HG02588 (cell line): ENCODE data around the gene CRHR2.
"Not testable (repeated sequence)": the region's sequence is repeated elsewhere in the genome, so short reads cannot be mapped to it uniquely, and the experiment has no call there.

ENCODE experiments used
- ATAC-seq: cut with Tn5 transposase; IDR thresholded peaks from one replicate; pipeline ENCODE4 v1.9.1; 2021; ENCODE audit warnings: mild to moderate bottlenecking, moderate library complexity; ENCODE audit not compliant: unreplicated experiment

The CRHR2 gene

DNA sequence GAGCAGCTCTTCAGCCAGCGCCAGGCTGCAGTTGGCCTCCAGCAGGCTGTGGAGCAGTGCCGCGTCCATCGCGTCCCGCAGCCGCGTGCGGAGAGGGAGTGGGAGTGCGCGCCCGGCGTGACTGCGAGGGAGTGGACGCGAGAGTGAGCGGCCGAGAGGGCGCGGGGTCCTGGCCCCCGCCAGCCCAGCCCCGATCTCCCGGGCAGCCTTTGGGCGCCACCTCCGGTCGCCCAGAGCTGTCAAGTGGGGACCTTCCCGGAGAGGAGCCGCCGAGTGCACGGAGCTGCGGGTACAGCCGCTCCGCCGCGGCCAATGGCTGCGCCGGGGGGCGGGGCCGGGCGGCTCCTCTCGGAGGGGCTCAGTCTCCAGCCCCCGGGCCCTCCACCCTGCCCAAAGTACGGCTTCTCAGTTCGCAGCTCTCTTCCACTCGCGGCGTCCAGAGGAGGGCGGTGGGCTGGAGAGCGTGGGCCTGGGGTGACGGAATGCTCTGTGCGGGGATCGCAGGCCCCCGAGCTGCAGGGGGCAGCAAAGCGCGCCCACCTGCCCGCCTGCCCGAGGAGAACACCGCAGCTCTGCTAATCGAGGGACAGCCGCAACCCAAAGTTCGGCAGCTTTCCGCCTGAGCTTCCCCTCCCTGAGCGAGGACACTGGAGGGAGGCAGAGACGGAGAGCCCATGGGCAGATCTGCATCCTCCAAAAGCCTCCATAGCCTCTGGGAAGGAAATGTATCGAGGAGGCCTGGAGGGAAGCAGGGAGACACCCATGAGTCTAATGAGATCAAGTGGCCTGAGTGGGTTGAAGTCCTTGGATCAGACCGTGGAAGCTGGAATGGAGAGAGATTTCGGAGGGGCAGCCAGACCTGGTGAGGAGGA is at the start of gene CRHR2:
TSS of gene CRHR2 (minus strand) at position 245 of the 872 bp plus-strand sequence. CDS start at position 69, 176 bp downstream.
- no peak for ATAC-seq

GRCh38 chr7:30731581-30731980 is 49.3 kb upstream of the CRHR2 start:
- no peak for ATAC-seq

DNA sequence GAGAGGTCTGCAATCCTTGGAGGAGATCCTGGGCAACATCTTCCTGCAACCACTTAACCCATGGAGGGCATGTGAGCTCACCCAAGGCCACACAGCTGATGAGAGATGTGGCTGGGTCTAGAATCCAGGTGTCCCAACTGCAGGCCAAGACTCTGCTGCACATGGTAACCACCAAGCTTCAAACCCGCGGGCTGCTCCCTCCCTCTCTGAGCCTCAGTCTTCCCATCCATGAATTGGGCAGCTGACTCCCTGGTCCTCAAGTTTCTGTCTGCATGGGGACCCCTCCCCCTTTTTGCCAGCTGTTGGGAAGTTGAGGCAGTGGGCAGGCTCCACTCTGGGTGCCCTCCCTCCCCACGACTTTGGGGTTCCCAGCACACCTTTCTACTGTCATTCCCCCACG is 48.7 kb upstream of the CRHR2 start:
- ATAC-seq = no peak

DNA sequence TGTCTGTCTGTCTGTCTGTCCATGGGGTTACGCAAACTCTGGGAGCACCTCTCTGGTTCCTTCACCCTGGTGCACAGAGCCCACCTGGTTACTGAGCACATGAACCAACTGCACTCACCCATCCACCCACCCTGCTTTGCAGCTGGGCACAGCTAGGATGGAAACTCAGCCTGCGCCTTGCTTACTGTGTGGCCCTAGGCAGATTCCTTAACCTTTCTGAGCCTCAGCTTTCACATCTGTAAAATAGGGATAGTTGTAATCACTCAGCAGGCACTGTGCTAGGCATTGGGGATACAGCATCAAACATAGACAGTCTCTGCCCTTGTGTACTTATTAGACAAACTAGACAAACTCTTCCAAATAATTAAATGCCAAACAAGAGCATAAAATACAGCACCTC is 47.8 kb upstream of the CRHR2 start:
- ATAC-seq = no peak

GRCh38 chr7:30729642-30730041 is 47.4 kb upstream of the CRHR2 start:
- no peak for ATAC-seq

DNA sequence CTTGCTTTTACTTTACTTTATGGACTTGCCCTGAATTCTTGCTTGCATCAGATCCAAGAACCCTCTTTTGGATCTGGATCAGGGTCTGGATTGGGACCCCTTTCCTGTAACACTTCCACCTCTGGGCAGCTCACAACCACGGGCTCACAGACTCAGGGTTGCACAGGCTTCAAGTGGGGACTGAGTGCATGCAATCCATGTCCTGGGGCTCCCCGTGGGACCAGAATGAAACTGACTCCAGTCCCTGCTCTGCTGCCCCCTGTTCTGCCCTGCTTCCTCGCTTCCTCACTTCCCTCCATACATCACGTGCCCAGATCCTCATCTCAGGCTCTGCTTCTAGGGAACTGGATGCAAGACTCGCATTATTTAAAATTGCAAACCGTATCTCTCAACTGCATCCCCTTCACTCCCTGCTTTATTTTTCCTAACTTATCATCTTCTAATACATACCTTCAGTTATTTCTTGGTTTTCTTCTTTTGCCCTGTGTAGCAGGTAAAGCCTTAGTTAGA is 46.4 kb upstream of the CRHR2 start:
- no peak for ATAC-seq

GRCh38 chr7:30727061-30727945 is 45.0 kb upstream of the CRHR2 start:
- no peak for ATAC-seq

DNA sequence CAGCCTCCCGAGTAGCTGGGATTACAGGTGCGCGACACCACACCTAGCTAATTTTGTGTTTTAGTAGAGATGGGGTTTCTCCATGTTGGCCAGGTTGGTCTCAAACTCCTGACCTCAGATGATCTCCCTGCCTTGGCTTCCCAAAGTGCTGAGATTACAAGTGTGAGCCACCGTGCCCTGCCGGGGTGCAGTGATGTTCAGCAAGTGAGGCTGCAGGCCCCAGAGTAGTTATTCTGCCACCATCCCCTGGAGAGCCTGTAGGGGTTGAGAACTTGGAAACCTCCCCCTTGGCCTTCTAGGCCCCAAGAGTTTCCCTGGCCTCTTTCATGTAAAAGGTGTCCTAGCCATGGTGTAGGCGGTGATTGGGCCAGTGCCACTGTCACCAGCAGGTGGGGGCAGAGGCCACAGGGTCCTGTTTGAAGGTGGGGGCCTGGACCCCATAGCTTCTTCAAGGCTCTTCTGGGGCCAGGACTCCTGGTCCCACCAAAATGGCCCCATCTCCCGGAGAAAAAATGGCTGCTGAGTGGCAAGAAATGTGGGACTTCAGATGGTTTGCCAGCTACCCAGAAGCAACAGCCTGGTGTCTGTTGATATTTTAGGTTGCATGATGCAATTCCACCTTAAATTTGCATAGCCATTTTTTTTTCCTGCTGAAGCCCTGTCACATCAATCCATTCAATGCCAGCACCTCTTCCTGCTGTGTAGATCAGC is 44.2 kb upstream of the CRHR2 start:
- ATAC-seq = no peak

DNA sequence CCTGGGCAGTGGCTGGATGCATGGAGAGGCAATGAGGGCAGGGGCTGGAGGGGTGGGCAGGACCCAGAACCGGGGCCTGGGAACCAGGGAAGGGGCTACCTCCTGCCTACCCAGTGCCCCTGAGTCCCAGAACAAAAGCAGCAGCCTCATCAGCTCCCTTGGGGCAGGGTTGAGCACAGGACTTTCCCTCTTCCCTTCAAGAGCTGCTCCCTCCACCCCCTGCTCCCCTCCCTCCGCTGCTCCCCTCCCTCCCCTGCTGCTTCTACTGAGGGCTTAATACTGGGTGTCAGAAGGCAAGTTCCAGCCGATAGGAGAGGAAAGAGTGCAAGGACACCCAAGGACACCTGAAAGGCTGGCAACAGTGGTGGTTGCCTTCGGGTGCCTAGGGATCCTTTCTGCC is 41.5 kb upstream of the CRHR2 start:
- ATAC-seq = no peak

DNA sequence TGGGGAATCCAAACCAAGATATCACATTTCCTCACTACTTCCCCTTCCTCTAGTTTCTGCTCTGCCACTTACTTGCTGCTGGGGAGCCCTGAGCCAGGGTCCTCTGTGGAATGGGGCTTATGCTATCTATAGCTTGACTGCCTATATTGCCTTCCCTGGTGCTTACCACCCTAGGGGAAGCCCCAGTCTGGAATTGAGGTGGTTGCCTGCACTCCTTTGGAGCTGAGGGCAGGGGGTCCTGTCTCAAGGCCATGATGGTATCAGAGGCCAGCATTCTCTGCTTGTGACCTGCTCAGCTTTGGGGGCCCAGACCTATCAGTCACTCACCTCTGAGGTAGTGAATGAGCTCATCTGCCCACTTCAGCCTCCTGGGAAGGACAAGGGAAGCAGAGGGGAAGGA is 40.4 kb upstream of the CRHR2 start:
- no peak for ATAC-seq

GRCh38 chr7:30722187-30722586 is 39.9 kb upstream of the CRHR2 start:
- ATAC-seq = no peak

DNA sequence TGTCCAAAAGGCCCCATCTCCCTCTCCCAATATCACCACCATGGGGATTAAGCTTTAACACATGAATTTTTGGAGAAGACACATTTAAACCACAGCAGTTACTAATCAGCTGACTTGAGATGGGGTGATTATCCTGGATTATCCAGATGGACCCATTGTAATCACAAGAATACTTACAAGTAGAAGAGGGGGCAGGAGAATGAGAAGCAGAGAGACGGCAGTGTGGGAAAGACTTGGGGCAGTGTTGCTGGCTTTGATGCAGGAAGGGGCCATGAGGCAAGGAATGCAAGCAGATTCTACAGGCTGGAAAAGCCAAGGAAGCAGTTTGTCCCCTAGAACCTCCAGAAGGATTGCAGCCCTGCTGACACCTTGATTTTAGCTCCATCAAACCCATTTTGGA is 39.0 kb upstream of the CRHR2 start:
- no peak for ATAC-seq

DNA sequence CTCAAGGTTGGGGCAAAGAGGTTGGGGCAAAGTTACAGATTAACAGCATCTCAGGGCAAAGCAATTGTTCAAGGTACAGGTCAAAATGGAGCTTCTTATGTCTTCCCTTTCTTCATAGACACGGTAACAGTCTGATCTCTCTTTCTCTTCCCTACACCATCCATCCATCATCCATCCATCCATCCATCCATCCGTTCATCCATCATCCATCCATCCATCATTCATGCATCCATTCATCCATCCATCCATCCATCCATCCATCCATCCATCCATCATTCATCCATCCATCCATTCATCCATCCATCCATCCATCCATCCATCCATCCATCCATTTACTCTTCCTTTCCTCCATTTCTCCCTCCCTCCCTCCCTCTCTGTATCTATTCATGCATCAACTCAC is 37.2 kb upstream of the CRHR2 start:
- ATAC-seq = not testable (repeated sequence)

DNA sequence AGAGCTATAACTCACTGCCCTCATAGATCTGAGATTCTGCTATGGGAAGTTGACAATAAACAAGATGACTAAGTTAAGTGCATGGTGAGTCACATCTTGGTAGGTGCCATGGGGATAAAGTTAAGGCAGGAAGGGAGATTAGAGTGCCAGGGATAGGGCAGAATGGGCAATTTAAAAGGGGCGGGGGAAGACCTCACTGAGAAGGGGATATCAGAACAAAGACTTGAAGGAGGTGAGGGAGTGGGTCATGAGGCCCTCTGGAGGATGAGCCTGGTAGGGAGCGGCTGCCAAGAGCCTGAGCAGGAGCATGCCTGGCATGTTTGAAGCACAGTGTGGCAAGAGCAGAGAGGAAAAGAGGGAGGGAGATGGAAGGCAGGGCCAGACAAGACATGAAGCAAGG is 34.9 kb upstream of the CRHR2 start:
- no peak for ATAC-seq

GRCh38 chr7:30714129-30714528 is 31.9 kb upstream of the CRHR2 start:
- ATAC-seq = no peak

DNA sequence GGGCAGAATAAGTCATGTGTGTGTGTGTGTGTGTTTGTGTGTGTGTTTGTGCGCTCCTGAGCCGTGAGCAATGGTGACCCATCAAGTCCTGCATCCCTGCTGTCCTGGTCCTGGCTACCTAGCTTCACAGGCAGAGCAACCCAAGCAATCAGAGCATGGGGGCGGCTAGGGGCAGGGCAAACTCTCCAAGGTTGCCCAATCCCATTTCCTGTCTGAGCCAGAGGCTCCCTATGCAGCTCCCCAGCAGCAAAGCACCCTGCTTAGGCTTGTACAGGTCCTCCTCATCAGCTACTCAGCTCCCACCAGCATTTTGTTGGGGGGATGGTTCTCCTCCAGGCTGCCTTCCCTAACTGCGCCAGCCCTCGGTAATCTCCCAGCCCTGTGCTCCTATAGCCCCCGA is 31.1 kb upstream of the CRHR2 start:
- no peak for ATAC-seq

DNA sequence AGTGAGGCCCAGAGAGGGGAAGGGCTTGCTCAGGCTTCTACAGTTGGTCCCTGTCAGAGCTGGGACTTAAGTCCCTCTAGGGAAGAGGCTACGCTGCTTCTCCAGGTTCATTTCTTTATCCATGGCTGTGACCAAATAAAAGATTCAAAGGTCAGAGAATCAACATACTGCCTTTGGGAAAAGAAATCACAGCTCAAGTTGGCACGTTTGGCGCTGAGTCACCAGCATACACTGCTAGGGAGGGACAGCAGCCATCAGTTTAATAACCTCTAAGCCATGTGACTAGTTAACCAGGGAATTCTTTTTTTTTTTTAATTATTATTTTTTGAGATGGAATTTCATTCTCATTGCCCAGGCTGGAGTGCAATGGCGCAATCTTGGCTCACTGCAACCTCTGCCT is 28.4 kb upstream of the CRHR2 start:
- no peak for ATAC-seq

DNA sequence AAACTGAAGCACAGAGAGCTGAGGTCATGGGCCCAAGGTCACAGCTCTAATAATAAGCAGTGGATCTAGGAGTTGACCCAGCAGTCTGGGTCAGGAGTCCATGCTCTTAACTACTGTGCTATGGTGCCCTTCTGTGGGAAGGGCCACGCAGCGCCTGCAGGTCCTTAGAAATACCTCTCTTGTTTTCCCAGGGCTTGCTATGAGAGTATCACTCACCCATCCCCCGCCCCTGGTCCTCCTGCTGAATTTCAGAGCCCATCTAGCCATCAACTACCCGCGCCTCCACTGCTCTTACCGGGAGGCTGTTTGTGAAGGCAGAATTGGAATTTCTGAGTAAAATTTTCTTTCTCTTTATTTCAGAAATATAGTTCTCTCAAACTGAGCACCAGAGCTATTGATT is 27.3 kb upstream of the CRHR2 start:
- no peak for ATAC-seq

GRCh38 chr7:30708983-30709382 is 26.7 kb upstream of the CRHR2 start:
- no peak for ATAC-seq

DNA sequence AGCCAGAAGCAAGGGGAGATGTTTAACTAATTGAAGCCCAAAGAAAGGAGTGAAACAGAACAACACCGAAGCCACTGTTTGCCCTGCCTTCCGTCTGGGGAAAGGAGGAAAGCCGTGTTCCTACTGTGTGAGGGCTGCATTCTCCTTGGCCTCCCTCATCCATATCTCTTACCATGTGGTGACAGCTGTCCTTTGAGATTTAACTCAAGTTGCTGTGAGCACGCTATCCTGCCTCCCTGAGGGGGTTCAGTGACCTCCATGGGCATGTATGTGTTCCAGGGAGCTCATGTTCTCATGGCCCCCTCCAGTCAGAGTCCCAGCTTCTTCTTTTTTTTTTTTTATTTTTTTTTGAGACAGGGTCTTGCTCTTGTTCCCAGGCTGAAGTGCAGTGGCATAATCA is 26.2 kb upstream of the CRHR2 start:
- no peak for ATAC-seq
